GM23248 (cell line): ENCODE results near the gene TRMT44. TPM values are rescaled to one million over a fixed set of nuclear protein-coding genes. Genes with fewer than 3 reads are reported as not detected.

ENCODE experiments used
- DNase-seq: peaks from one replicate; pipeline ENCODE4 v3.0.0-alpha.2; 2015
- H2AFZ ChIP-seq: fragments of 200-600 bp; sonication (generic); 2 replicates; pipeline ENCODE4 v1.6.1; 2016; ENCODE audit warnings: antibody characterized with exemption
- H3F3A ChIP-seq: fragments of 200-600 bp; sonication (generic); 2 replicates; pipeline ENCODE4 v1.6.1; 2016; ENCODE audit warnings: mild to moderate bottlenecking, antibody characterized with exemption, mixed run types; ENCODE audit not compliant: insufficient read depth
- H3K27ac ChIP-seq: fragments of 200-600 bp; sonication (generic); 2 replicates; pipeline ENCODE4 v1.5.1; 2016; ENCODE audit warnings: mild to moderate bottlenecking
- H3K27me3 ChIP-seq: fragments of 200-600 bp; sonication (generic); replicated peaks from 2 replicates; pipeline ENCODE4 v1.6.1; 2016; ENCODE audit warnings: mild to moderate bottlenecking; ENCODE audit not compliant: insufficient read depth
- H3K36me3 ChIP-seq: fragments of 200-600 bp; sonication (generic); 2 replicates; pipeline ENCODE4 v1.6.1; 2016; ENCODE audit warnings: low read depth, mild to moderate bottlenecking
- H3K4me1 ChIP-seq: fragments of 200-600 bp; sonication (generic); 2 replicates; pipeline ENCODE4 v1.6.1; 2016; ENCODE audit warnings: mild to moderate bottlenecking; ENCODE audit not compliant: insufficient read depth
- H3K4me2 ChIP-seq: fragments of 200-600 bp; sonication (generic); one replicate; pipeline ENCODE4 v1.6.1; 2016; ENCODE audit warnings: mild to moderate bottlenecking; ENCODE audit not compliant: unreplicated experiment
- H3K4me3 ChIP-seq: fragments of 200-600 bp; sonication (generic); 2 replicates; pipeline ENCODE4 v1.5.1; 2016; ENCODE audit warnings: mild to moderate bottlenecking
- H3K79me2 ChIP-seq: fragments of 200-600 bp; sonication (generic); 2 replicates; pipeline ENCODE4 v1.6.1; 2016; ENCODE audit warnings: mild to moderate bottlenecking; ENCODE audit not compliant: insufficient read depth
- H3K9ac ChIP-seq: fragments of 200-600 bp; sonication (generic); 2 replicates; pipeline ENCODE4 v1.6.1; 2016; ENCODE audit warnings: mild to moderate bottlenecking
- H3K9me2 ChIP-seq: fragments of 200-600 bp; sonication (generic); 2 replicates; pipeline ENCODE4 v1.6.1; 2016; ENCODE audit warnings: mixed run types, mild to moderate bottlenecking, moderate library complexity; ENCODE audit not compliant: insufficient read depth
- H3K9me3 ChIP-seq: fragments of 200-600 bp; sonication (generic); one replicate; pipeline ENCODE4 v1.6.1; 2017; ENCODE audit warnings: low read depth
- H4K20me1 ChIP-seq: fragments of 200-600 bp; sonication (generic); 2 replicates; pipeline ENCODE4 v1.6.0; 2016; ENCODE audit not compliant: insufficient read depth
- EZH2 ChIP-seq: fragments of 200-600 bp; sonication (generic); IDR thresholded peaks from 2 replicates; pipeline ENCODE4 v1.6.1; 2018; ENCODE audit warnings: antibody characterized with exemption, mild to moderate bottlenecking; ENCODE audit not compliant: insufficient read depth, poor library complexity, severe bottlenecking
- EZH2phosphoT487 ChIP-seq: fragments of 200-600 bp; sonication (generic); IDR thresholded peaks from 2 replicates; pipeline ENCODE4 v1.6.1; 2018; ENCODE audit warnings: antibody characterized with exemption, moderate library complexity, mild to moderate bottlenecking, low read depth; ENCODE audit not compliant: insufficient read depth
- WGBS, 2 experiments: methylation state at CpG; one replicate each; pipeline ENCODE4 v1.1.6; 2015 to 2017; ENCODE audit warnings: low lambda C conversion rate in 2 of 2, low coverage in 1 of 2; ENCODE audit errors: missing lambda C conversion rate in 2 of 2; 5-methylcytosine and 5-hydroxymethylcytosine counted together
- in situ Hi-C: fragments of 300-500 bp; cut with MboI; formaldehyde crosslinking; loops from 2 replicates; pipeline ENCODE4 v1.15.0; 2020
- polyA plus RNA-seq: library from polyadenylated mRNA; unstranded; fragments of >200 nt; fragmentation: Nextera tagmentation; extraction: Ambion mirVana; gene quantifications from 2 replicates; pipeline ENCODE4 v1.2.1, GENCODE V29; 2016
- total RNA-seq: library from RNA; depleted of rRNA; stranded (reverse); fragments of >200 nt; shearing (Covaris generic); gene quantifications from 2 replicates; pipeline ENCODE4 v1.2.3, GENCODE V29; 2014

The TRMT44 gene
- total and polyA plus RNA-seq, 2 experiments from 2014 or later, result 4.1 to 12.0 TPM

- 95 to 96% methylated on average over 11 of the region's 11 CpGs for WGBS, 2 experiments
- no peak overlapping the region for H3K4me2 ChIP-seq
- no peak overlapping the region for H2AFZ ChIP-seq
- in situ Hi-C loops, result no loop called here
- no peaks in the 10 kb centered on the region for H3K9me2 ChIP-seq
- H3K4me1 ChIP-seq, result no peaks in the 10 kb centered on the region
- no peak overlapping the region for H3K4me3 ChIP-seq
- TF ChIP-seq EZH2phosphoT487 (no peak), EZH2 (no peak)
- no peaks in the 10 kb centered on the region for H3K27me3 ChIP-seq
- no peaks in the 10 kb centered on the region for H4K20me1 ChIP-seq
- H3K36me3 ChIP-seq, result peaks cover 32% of the 10 kb centered on the region; the same call in 1 of the 2 replicates
- no peaks in the 10 kb centered on the region for H3K9me3 ChIP-seq
- no peak for DNase-seq
- H3K27ac ChIP-seq, result no peak overlapping the region
- H3K79me2 ChIP-seq, result no peaks in the 10 kb centered on the region; the same call in 1 of the 2 replicates
- no peaks in the 10 kb centered on the region for H3F3A ChIP-seq
- H3K9ac ChIP-seq, result no peak overlapping the region
Measured at GRCh38 chr4:8451440-8452182, 11.0 kb downstream of the TRMT44 start.

GRCh38 chr4:8453957-8454356, 13.4 kb downstream of the TRMT44 start:
- 100% methylated on average over 3 of the region's 3 CpGs for WGBS, 2 experiments
- no peaks in the 10 kb centered on the region for H3F3A ChIP-seq
- H3K4me3 ChIP-seq, result no peak overlapping the region
- no peak for TF ChIP-seq EZH2
- no peak for TF ChIP-seq EZH2phosphoT487
- no peaks in the 10 kb centered on the region for H3K79me2 ChIP-seq
- no peak for DNase-seq
- in situ Hi-C loops, result no loop called here
- no peaks in the 10 kb centered on the region for H3K4me1 ChIP-seq
- no peaks in the 10 kb centered on the region for H4K20me1 ChIP-seq
- H3K27ac ChIP-seq, result no peak overlapping the region
- no peaks in the 10 kb centered on the region for H3K9me3 ChIP-seq
- H3K9ac ChIP-seq, result no peak overlapping the region
- H3K27me3 ChIP-seq, result no peaks in the 10 kb centered on the region
- peaks cover 32% of the 10 kb centered on the region; the same call in 1 of the 2 replicates for H3K36me3 ChIP-seq
- H2AFZ ChIP-seq, result no peak overlapping the region
- H3K4me2 ChIP-seq, result no peak overlapping the region
- H3K9me2 ChIP-seq, result no peaks in the 10 kb centered on the region

- WGBS, 2 experiments, result 42 to 46% methylated on average over 9 of the region's 9 CpGs
- in situ Hi-C loops, result no loop called here
- no peak overlapping the region for H3K4me3 ChIP-seq
Measured at GRCh38 chr4:8457646-8458252, 17.2 kb downstream of the TRMT44 start.

GRCh38 chr4:8459867-8460445, 19.4 kb downstream of the TRMT44 start:
- WGBS, 2 experiments, result 80 to 83% methylated on average over 8 of the region's 8 CpGs

More at GRCh38 chr4:8457646-8458252, 17.2 kb downstream of the TRMT44 start:
- Histone ChIP-seq H3K79me2 (no peaks in the 10 kb centered on the region), H3K9me2 (no peaks in the 10 kb centered on the region), H3K9me3 (no peaks in the 10 kb centered on the region), H3F3A (no peaks in the 10 kb centered on the region), H3K27me3 (no peaks in the 10 kb centered on the region), H4K20me1 (no peaks in the 10 kb centered on the region), H3K4me2 (no peak overlapping the region), H3K36me3 (peaks cover 19% of the 10 kb centered on the region; the same call in 1 of the 2 replicates), H3K4me1 (no peaks in the 10 kb centered on the region), H2AFZ (no peak overlapping the region), H3K27ac (no peak overlapping the region), H3K9ac (no peak overlapping the region)
- TF ChIP-seq EZH2, result no peak
- no peak for TF ChIP-seq EZH2phosphoT487
- DNase-seq, result no peak

More at GRCh38 chr4:8459867-8460445, 19.4 kb downstream of the TRMT44 start:
- H3K9me3 ChIP-seq, result no peaks in the 10 kb centered on the region
- no peaks in the 10 kb centered on the region for H3K27me3 ChIP-seq
- no peaks in the 10 kb centered on the region for H4K20me1 ChIP-seq
- no peaks in the 10 kb centered on the region for H3K4me1 ChIP-seq
- H3K36me3 ChIP-seq, result peaks cover 8% of the 10 kb centered on the region; the same call in 1 of the 2 replicates
- no peaks in the 10 kb centered on the region for H3K79me2 ChIP-seq
- TF ChIP-seq EZH2 (no peak), EZH2phosphoT487 (no peak)
- H3K9me2 ChIP-seq, result no peaks in the 10 kb centered on the region
- H3K27ac ChIP-seq, result no peak overlapping the region
- in situ Hi-C loops, result no loop called here
- H3K4me2 ChIP-seq, result no peak overlapping the region
- H2AFZ ChIP-seq, result no peak overlapping the region
- no peak overlapping the region for H3K9ac ChIP-seq
- no peak overlapping the region for H3K4me3 ChIP-seq
- DNase-seq, result no peak
- no peaks in the 10 kb centered on the region for H3F3A ChIP-seq
